ENCODE data around the gene POLR3A.

The POLR3A gene

DNA sequence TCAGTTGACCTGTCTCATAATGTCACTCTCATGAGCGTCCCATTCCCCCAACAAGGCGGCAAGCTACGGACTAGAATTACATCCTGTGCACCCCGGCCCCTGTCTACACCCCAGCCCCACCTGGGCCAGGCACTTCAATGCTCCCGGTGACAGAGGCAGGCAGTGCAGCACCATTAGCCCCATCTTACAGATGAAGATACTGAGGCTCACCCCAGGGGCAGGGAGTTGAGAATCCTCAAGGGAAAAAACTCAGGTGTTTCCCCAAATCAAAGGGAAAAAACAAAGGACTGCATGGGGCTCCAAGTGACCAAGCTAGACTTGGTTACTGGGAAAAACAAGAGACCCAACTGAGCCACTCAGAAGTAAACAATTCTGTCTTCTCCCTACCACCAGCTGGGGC is 107.3 kb downstream of the POLR3A start:
- no peaks in the 10 kb centered on the region for H4K20me1 ChIP-seq (ENCODE audit: low read depth, low read length)
- H3K4me2 ChIP-seq (ENCODE audit: low read depth, low read length, poor library complexity, severe bottlenecking): no peak overlapping the region
- H3K27me3 ChIP-seq (ENCODE audit: low read length): no peaks in the 10 kb centered on the region
- no peak overlapping the region for H2AFZ ChIP-seq (ENCODE audit: low read depth, low read length, severe bottlenecking)
- no peaks in the 10 kb centered on the region for H3K79me2 ChIP-seq (ENCODE audit: insufficient read depth, low read length)
- H3K4me3 ChIP-seq (ENCODE audit: insufficient read depth, low read length, poor library complexity, severe bottlenecking): no peak overlapping the region
- no peaks in the 10 kb centered on the region for H3K9me3 ChIP-seq (ENCODE audit: insufficient read depth, low read length)
- H3K27ac ChIP-seq (ENCODE audit: low read depth, low read length): no peak overlapping the region
- no peaks in the 10 kb centered on the region for H3F3A ChIP-seq (ENCODE audit: insufficient read depth)
- no peak for TF ChIP-seq EZH2phosphoT487 (conservative IDR thresholded peaks at IDR 0.05; ENCODE audit: low read length)
- TF ChIP-seq, protein P1, sequence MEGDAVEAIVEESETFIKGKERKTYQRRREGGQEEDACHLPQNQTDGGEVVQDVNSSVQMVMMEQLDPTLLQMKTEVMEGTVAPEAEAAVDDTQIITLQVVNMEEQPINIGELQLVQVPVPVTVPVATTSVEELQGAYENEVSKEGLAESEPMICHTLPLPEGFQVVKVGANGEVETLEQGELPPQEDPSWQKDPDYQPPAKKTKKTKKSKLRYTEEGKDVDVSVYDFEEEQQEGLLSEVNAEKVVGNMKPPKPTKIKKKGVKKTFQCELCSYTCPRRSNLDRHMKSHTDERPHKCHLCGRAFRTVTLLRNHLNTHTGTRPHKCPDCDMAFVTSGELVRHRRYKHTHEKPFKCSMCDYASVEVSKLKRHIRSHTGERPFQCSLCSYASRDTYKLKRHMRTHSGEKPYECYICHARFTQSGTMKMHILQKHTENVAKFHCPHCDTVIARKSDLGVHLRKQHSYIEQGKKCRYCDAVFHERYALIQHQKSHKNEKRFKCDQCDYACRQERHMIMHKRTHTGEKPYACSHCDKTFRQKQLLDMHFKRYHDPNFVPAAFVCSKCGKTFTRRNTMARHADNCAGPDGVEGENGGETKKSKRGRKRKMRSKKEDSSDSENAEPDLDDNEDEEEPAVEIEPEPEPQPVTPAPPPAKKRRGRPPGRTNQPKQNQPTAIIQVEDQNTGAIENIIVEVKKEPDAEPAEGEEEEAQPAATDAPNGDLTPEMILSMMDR (IDR thresholded peaks at IDR 0.05; ENCODE audit: insufficient read depth, low read length, poor library complexity, severe bottlenecking): no peak
- no peaks in the 10 kb centered on the region for H3K36me3 ChIP-seq (ENCODE audit: low read length)
- no peaks in the 10 kb centered on the region for H3K9me2 ChIP-seq (replicated peaks; ENCODE audit: insufficient read depth, low read length)
- no peak overlapping the region for H3K9ac ChIP-seq (ENCODE audit: low read length)

- Histone ChIP-seq H3K27ac (ENCODE audit: low read depth, low read length) (no peak overlapping the region), H3K27me3 (ENCODE audit: low read length) (no peaks in the 10 kb centered on the region), H3K36me3 (ENCODE audit: low read length) (no peaks in the 10 kb centered on the region), H3K9ac (ENCODE audit: low read length) (no peak overlapping the region), H3K9me2 (replicated peaks; ENCODE audit: insufficient read depth, low read length) (no peaks in the 10 kb centered on the region), H3K79me2 (ENCODE audit: insufficient read depth, low read length) (no peaks in the 10 kb centered on the region), H3K9me3 (ENCODE audit: insufficient read depth, low read length) (no peaks in the 10 kb centered on the region), H2AFZ (ENCODE audit: low read depth, low read length, severe bottlenecking) (no peak overlapping the region), H3F3A (ENCODE audit: insufficient read depth) (no peaks in the 10 kb centered on the region), H4K20me1 (ENCODE audit: low read depth, low read length) (no peaks in the 10 kb centered on the region), H3K4me3 (ENCODE audit: insufficient read depth, low read length, poor library complexity, severe bottlenecking) (no peak overlapping the region), H3K4me2 (ENCODE audit: low read depth, low read length, poor library complexity, severe bottlenecking) (no peak overlapping the region)
- no peak for TF ChIP-seq EZH2phosphoT487 (conservative IDR thresholded peaks at IDR 0.05; ENCODE audit: low read length)
- TF ChIP-seq, protein P1 (IDR thresholded peaks at IDR 0.05; ENCODE audit: insufficient read depth, low read length, poor library complexity, severe bottlenecking): no peak
These were observed 107.9 kb downstream of the POLR3A start for GRCh38 chr10:77921395-77921794.

DNA sequence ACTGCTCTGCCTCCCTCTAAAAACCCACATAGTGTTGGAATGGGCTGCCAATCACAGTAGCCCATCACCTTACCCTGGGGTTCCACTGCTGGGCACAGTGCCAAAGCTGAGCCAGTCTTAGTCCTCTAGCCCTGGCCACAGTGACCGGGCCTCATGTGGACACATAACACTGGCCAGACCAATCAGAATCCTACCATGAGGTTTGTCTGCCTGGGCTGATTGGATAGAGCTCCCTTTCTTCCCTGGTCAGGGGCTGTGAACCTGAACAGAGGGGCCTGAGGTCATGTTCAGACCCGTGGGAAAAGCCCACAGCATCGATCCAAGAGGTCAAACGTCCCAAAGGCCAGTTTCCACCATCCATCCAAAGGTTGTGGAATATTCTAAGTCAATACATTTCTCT is 108.8 kb downstream of the POLR3A start:
- Histone ChIP-seq H3K27ac (ENCODE audit: low read depth, low read length) (no peak overlapping the region), H3K4me3 (ENCODE audit: insufficient read depth, low read length, poor library complexity, severe bottlenecking) (no peak overlapping the region), H3K9ac (ENCODE audit: low read length) (no peak overlapping the region), H3K9me2 (replicated peaks; ENCODE audit: insufficient read depth, low read length) (no peaks in the 10 kb centered on the region), H2AFZ (ENCODE audit: low read depth, low read length, severe bottlenecking) (no peak overlapping the region), H3K36me3 (ENCODE audit: low read length) (no peaks in the 10 kb centered on the region), H3K27me3 (ENCODE audit: low read length) (no peaks in the 10 kb centered on the region), H4K20me1 (ENCODE audit: low read depth, low read length) (no peaks in the 10 kb centered on the region), H3K4me2 (ENCODE audit: low read depth, low read length, poor library complexity, severe bottlenecking) (no peak overlapping the region), H3K9me3 (ENCODE audit: insufficient read depth, low read length) (no peaks in the 10 kb centered on the region), H3K79me2 (ENCODE audit: insufficient read depth, low read length) (no peaks in the 10 kb centered on the region), H3F3A (ENCODE audit: insufficient read depth) (no peaks in the 10 kb centered on the region)
- TF ChIP-seq, protein P1 (IDR thresholded peaks at IDR 0.05; ENCODE audit: insufficient read depth, low read length, poor library complexity, severe bottlenecking): no peak
- TF ChIP-seq EZH2phosphoT487 (conservative IDR thresholded peaks at IDR 0.05; ENCODE audit: low read length): no peak

Measured in SU-DHL-6 (cell line).